Mammary epithelial cell (primary cell): Measurements from ENCODE around the gene AKAP9.

Experiments used
- CTCF ChIP-seq, 2 donors: IDR thresholded peaks in 1 of 2; conservative IDR thresholded peaks in 1 of 2; 2 replicates each; pipeline ENCODE4 v1.5.1; 2011 to 2012; ENCODE audit warnings: inconsistent platforms in 2 of 2, low read length in 2 of 2, mild to moderate bottlenecking in 2 of 2, control low read depth in 1 of 2, low read depth in 1 of 2; ENCODE audit not compliant: insufficient read depth in 1 of 2; ENCODE audit errors: extremely low read depth in 1 of 2
- EZH2 ChIP-seq: IDR thresholded peaks from 2 replicates; pipeline ENCODE4 v1.6.1; 2012; ENCODE audit warnings: low read length, inconsistent platforms, borderline replicate concordance

DNA sequence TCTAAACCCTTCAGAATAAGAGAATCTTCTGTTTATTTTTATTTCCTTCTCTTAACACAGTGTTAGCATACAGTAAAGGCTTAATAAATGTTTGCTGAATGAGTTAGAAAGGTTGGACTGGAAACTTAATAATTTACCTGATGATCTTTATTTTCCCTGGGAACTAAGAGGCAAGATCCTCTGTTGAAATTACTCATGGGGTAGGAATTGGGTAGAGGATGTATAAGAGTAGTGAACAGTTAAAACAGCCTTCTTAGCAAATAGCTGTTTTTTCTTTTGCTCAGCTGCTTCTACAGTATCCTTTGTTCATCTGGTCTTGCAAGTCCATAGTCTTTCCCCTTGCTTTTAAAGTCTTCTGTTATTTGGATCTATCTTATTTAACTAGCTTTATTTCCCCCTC is 80.0 kb downstream of the AKAP9 start:
- TF ChIP-seq CTCF (conservative IDR thresholded peaks at IDR 0.05 in 1 of 2, IDR thresholded peaks at IDR 0.05 in 1 of 2; ENCODE audit: extremely low read depth in 1 of 2, insufficient read depth in 1 of 2, low read depth in 1 of 2, low read length in 2 of 2) (no peak), EZH2 (no peak)
